Activated CD8-positive, alpha-beta T cell treated with anti-CD3 and anti-CD28 coated beads for 36 hours (primary cell): ENCODE results near the gene KRT23. TPM values are rescaled to one million over a fixed set of nuclear protein-coding genes. Genes with fewer than 3 reads are reported as not detected.

Source experiments
- ATAC-seq: fragments of 200-7000 bp; cut with Tn5 transposase; one replicate; pipeline ENCODE4 v1.10.0; 2021; ENCODE audit warnings: mild to moderate bottlenecking, moderate library complexity
- CTCF ChIA-PET: fragments of 350-600 bp; sonication (Branson Sonifier 250); formaldehyde crosslinking; loops from one replicate; lab custom pipeline; 2021; ENCODE audit warnings: antibody characterized with exemption; lab: Charles Lee
- POLR2A ChIA-PET: fragments of 350-600 bp; sonication (Branson Sonifier 250); formaldehyde crosslinking; loops from one replicate; lab custom pipeline; 2021; ENCODE audit warnings: antibody characterized with exemption; lab: Charles Lee
- DNase-seq: peaks from one replicate; pipeline ENCODE4 v3.0.0-alpha.2; 2020
- H3K27ac Mint-ChIP-seq: one replicate; pipeline ENCODE4 v1.8.0; 2021; ENCODE audit warnings: mild to moderate bottlenecking, mixed read lengths
- H3K27me3 Mint-ChIP-seq: one replicate; pipeline ENCODE4 v1.8.0; 2021; ENCODE audit warnings: mixed read lengths
- H3K36me3 Mint-ChIP-seq: one replicate; pipeline ENCODE4 v1.8.0; 2021; ENCODE audit warnings: low read depth, mixed read lengths
- H3K4me1 Mint-ChIP-seq: one replicate; pipeline ENCODE4 v1.8.0; 2021; ENCODE audit warnings: low read depth, mixed read lengths
- H3K4me3 Mint-ChIP-seq: one replicate; pipeline ENCODE4 v1.8.0; 2021; ENCODE audit warnings: mild to moderate bottlenecking, moderate library complexity, mixed read lengths
- H3K9me3 Mint-ChIP-seq: one replicate; pipeline ENCODE4 v1.8.0; 2021; ENCODE audit warnings: mixed read lengths
- intact Hi-C: fragments of 100-400 bp; cut with micrococcal nuclease; formaldehyde crosslinking; loops from one replicate; pipeline ENCODE4 v1.10.0; 2022
- total RNA-seq, 2 experiments: library from RNA; stranded (reverse); gene quantifications; one replicate each; pipeline ENCODE4 v1.2.3, GENCODE V29; 2021
- TF ChIP-seq, protein P1 (sequence below): fragments of 200-600 bp; IDR thresholded peaks from one replicate; pipeline ENCODE4 v1.8.0; 2022; ENCODE audit warnings: antibody characterized with exemption, mild to moderate bottlenecking

Gene KRT23
- total RNA-seq, 2 experiments from 2014 or later, result not detected

DNA sequence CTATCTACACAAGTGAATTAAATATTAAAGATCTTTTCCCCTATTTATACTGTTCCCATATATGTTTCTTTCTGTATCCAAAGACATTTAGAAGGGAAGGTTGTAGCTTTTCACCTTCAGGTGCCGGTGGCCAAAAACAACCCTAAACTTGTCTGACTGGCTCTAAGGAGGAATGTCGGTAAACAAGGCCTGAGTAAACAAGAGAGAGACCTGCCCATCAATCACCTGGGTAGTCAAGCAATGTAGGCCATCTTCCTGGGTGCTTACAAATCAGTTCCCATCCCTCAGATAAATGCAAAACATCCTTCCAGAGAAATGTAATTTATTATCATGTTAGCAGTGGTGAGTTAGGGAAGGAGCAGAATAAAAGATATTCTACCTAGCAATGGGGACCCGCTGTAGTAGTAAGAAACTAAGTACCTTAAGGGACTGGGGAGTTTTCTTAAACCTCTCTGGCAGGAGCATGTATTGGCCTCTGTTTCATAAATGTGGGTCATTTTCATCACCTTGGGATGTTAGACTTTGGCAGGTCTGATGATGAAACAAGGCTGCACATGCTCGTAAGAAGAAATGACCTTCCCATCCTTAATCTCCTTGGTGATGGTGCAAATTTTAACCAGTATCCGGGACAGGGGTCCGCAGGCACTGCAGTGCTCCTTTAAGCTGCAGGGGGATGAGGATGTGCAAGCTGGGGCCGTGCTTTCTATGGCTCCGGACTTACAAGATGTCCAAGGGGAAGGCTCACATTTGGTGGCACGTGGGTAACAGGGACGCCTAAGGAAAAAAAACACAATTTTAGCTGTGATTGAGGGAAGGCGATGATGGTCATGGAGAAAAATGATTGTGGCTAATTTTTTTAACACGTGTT is 20.9 kb upstream of the KRT23 start:
- intact Hi-C loops, result no loop called here
- POLR2A ChIA-PET, result interaction anchor here (1.1 kb wide), 1 partner anchor 12 kb away, joined by 3 read pairs; no protein-coding TSS in a partner anchor
- H3K27me3 Mint-ChIP-seq, result peaks cover 5% of the 10 kb centered on the region
- ATAC-seq (no peak), DNase-seq (no peak)
- H3K36me3 Mint-ChIP-seq, result no peaks in the 10 kb centered on the region
- H3K9me3 Mint-ChIP-seq, result no peaks in the 10 kb centered on the region
- H3K4me3 Mint-ChIP-seq, result no peak overlapping the region
- H3K27ac Mint-ChIP-seq, result no peak overlapping the region
- CTCF ChIA-PET, result interaction anchor here (1.8 kb wide), 1 partner anchor 705 kb away, joined by 5 read pairs; no protein-coding TSS in a partner anchor
- TF ChIP-seq, protein P1, sequence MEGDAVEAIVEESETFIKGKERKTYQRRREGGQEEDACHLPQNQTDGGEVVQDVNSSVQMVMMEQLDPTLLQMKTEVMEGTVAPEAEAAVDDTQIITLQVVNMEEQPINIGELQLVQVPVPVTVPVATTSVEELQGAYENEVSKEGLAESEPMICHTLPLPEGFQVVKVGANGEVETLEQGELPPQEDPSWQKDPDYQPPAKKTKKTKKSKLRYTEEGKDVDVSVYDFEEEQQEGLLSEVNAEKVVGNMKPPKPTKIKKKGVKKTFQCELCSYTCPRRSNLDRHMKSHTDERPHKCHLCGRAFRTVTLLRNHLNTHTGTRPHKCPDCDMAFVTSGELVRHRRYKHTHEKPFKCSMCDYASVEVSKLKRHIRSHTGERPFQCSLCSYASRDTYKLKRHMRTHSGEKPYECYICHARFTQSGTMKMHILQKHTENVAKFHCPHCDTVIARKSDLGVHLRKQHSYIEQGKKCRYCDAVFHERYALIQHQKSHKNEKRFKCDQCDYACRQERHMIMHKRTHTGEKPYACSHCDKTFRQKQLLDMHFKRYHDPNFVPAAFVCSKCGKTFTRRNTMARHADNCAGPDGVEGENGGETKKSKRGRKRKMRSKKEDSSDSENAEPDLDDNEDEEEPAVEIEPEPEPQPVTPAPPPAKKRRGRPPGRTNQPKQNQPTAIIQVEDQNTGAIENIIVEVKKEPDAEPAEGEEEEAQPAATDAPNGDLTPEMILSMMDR, result no peak
- no peaks in the 10 kb centered on the region for H3K4me1 Mint-ChIP-seq

DNA sequence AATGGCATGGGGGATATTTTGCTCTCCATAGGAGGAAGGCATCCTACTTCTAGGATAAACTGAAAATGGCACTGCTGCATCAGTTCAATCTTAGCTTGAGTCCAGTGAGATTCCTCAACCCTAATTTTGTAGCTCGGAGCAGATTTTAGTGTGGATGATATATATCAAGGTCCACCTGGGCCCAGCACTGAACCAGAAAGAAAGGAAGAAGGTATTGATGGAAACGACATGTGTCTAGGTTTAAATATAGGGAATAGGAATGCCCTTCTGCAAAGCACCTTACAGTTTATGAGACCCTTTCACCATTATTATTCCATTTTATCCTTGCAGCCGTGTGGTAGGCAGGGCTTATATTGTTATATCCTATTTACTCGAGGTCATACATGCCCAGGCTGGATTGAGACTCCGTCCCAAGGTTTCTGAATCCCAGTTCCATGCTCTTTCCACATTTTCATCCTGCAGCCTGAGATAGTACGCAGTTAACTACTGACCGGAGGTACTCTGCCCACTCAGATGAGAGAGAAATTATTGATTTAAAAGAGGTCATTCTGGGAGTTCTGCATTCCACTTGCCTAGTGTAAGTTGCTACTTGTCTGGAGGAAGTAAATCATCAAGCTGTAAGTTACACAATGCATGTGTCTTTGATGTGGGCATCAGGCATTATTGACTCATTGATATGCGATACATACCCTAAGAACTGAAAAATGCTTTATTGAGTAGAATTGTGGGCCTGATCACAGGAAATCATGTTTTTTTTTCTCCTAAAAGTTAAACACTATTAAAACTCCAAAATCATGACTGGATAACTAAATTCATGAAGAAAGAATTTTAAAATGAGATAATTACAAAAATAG is 19.2 kb upstream of the KRT23 start:
- peaks cover 5% of the 10 kb centered on the region for H3K27me3 Mint-ChIP-seq
- DNase-seq (no peak), ATAC-seq (no peak)
- H3K27ac Mint-ChIP-seq, result no peak overlapping the region
- ChIA-PET CTCF (interaction anchor here (0.8 kb wide), 1 partner anchor 10 kb away, joined by 3 read pairs; no protein-coding TSS in a partner anchor), POLR2A (no interaction called here)
- intact Hi-C loops, result no loop called here
- TF ChIP-seq, protein P1, result no peak
- no peak overlapping the region for H3K4me3 Mint-ChIP-seq
- no peaks in the 10 kb centered on the region for H3K4me1 Mint-ChIP-seq
- H3K9me3 Mint-ChIP-seq, result no peaks in the 10 kb centered on the region
- no peaks in the 10 kb centered on the region for H3K36me3 Mint-ChIP-seq

DNA sequence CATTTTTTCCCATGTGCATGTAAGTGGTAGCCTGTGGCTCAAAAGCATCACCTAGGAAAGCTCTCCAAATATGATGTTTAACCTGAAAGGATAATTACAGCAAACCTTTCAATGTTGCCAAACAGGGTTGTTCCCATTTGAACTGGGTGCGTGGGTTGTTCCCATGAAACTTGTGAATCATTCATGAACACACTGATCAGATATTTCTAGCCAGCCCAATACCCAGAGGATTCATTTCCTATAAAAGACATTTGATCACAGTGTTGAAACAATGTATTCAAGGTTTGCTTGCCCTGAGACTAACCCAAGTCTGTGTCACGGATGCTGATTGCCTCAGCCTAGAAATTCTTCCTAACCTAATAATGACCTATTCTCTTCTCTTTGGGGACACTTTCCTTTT is 16.4 kb upstream of the KRT23 start:
- no peak for DNase-seq
- Mint-ChIP-seq H3K36me3 (no peaks in the 10 kb centered on the region), H3K27me3 (peaks cover 19% of the 10 kb centered on the region), H3K4me1 (no peaks in the 10 kb centered on the region), H3K4me3 (no peak overlapping the region), H3K9me3 (no peaks in the 10 kb centered on the region), H3K27ac (no peak overlapping the region)
- intact Hi-C loops, result no loop called here
- TF ChIP-seq, protein P1, result no peak
- ATAC-seq, result no peak
- ChIA-PET POLR2A (no interaction called here), CTCF (no interaction called here)

- TF ChIP-seq, protein P1, result no peak
- H3K9me3 Mint-ChIP-seq, result no peaks in the 10 kb centered on the region
- H3K36me3 Mint-ChIP-seq, result no peaks in the 10 kb centered on the region
- no peaks in the 10 kb centered on the region for H3K4me1 Mint-ChIP-seq
- POLR2A ChIA-PET, result interaction anchor here (0.9 kb wide), 1 partner anchor 12 kb away, joined by 3 read pairs; no protein-coding TSS in a partner anchor
- ATAC-seq (no peak), DNase-seq (no peak)
- no peak overlapping the region for H3K27ac Mint-ChIP-seq
- intact Hi-C loops, result no loop called here
- peaks cover 29% of the 10 kb centered on the region for H3K27me3 Mint-ChIP-seq
- CTCF ChIA-PET, result interaction anchor here (0.7 to 1.0 kb wide), 2 partner anchors 44 to 596 kb away, joined by 3 read pairs; no protein-coding TSS in a partner anchor
- H3K4me3 Mint-ChIP-seq, result no peak overlapping the region
Observed at GRCh38 chr17:40952661-40953060, 15.2 kb upstream of the KRT23 start.
